Cerebellar cortex (tissue), 1 donor: Measurements from ENCODE around the gene MRAS.
"Not testable (repeated sequence)": the region's sequence is repeated elsewhere in the genome, so short reads cannot be mapped to it uniquely, and the experiment has no call there.

ENCODE experiments used
- DNase-seq: peaks from one replicate; pipeline ENCODE4 v3.0.0-alpha.2; 2015; ENCODE audit warnings: low spot score

Gene MRAS

DNA sequence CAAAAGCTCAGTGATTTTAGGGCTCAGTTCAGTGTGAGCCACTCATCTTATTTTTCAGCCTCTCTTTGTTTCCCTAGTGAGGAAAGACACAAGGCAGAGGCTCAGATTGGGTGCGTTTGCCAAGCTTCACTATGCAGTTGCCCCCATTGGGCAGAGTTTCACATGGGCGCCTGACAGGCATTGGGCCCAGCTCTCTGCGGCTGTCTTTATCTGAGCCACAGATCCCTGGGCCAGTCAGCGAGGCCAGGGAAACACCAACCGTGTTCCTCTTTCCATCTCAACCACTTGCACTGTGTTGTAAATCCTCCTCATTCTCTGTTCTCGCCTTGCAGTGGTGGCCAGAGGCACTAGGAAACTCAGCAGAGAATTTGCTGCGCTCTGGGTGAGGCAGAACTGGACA, 96.9 kb downstream of the MRAS start:
- DNase-seq, result no peak

DNA sequence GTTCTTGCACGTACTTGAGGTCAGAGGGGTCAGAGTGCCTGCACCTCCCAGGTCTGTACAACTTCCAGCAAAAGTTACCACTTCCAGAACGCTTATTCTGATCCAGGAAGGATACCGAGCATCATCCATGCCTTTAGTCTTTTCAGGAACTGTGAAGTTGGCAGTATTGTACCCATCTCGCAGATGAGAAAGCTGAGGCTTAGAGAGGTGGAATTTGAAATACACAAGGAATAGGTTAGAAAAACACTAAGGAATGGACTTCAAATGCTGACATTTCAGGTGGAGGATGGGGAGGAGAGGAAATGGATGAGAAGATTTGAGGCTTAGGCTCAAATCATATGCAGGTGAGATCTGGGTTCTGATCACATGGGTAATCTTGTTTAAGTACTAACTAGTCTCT, 97.3 kb downstream of the MRAS start:
- DNase-seq, result no peak

DNA sequence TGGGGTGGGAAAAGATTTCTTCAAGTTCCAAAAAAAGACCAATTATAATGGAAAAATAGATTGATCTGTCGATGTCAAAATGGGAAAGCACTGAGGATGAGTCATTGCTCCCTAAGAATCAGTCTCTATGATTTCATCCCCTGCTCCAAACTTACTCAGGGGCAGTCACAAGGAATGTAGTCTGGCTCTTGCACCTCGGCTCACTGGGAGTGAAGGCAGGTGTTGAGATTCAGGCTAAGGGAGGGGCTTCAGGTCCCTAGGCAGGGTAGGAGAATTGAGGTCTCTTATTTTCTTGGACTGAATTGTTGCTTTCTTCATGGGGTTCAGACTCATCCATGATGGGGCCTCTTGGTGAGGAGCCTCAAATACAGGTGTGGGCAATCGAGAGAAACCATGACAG, 100.3 kb downstream of the MRAS start:
- DNase-seq, result no peak

DNA sequence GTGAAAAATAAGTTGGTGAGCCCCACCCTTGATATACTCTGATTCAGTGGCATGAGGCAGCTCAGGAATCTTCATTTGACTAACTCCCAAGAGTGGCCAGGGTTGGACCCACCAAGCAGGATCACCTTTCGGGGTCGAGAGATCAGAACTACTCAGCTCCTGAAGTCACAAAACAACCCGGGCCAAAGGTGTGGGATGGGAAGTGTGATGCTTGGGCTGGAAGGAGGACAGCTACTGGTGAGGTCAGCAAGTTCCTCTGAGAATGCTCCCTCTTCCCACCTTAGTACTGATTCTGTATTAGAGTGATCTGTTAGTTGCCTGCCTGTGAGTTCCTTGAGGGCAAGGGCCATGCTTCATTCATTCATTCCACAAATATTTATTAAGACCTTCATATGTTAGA, 101.1 kb downstream of the MRAS start:
- no peak for DNase-seq

DNA sequence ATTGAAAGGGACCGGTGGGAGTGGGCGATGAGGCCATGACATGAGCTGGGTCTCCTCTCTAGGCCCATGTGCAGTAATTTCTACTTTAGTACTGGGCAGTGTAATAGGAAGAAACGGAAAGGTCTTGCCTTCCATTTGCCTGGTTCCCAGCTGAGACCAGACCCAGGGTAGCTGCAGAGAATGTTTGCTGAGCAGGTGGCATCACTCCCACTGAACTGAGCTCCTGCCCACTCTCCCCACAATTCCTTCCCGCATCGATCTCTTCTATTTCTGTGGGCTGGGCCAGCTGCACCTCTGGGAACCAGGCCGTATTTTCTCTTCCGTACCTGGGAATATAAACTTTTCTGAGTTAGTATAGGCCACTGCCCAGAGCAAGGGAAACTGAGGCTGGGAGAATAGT, 101.8 kb downstream of the MRAS start:
- DNase-seq, result no peak

DNA sequence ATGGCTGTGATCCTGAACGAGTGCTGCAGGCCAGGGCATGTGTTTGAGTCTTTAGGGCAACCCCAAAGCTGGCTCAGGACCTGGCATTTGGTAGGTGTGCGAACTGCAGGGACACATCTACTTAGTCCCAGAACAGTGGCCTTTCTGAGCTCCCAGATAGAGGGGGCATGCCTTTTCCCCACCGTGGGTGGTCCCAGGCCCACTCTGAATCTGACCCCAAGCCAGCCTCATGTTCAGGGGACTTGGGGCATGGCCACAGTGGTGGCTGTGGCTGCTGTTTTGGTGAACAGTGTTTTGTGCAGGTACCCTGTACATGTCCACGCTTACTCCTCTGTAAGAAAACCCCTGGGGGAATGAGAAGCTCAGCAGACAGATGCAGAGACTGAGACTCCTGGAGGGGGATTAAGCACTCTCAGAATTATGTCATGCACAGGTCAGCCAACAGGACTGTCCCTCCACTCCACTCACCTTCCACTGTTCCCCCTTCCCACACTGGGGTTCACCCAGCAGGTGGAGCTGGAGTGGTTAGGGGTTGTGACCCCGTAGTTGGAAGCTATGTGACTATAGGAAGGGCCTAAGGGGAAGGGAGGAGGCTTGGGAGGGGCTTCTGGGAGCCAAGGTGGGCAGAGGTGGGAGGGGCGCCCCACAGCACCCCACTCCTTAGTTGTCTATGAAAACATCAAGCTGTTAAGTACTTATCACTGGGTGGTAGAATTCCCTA, 102.5 kb downstream of the MRAS start:
- DNase-seq, result no peak

DNA sequence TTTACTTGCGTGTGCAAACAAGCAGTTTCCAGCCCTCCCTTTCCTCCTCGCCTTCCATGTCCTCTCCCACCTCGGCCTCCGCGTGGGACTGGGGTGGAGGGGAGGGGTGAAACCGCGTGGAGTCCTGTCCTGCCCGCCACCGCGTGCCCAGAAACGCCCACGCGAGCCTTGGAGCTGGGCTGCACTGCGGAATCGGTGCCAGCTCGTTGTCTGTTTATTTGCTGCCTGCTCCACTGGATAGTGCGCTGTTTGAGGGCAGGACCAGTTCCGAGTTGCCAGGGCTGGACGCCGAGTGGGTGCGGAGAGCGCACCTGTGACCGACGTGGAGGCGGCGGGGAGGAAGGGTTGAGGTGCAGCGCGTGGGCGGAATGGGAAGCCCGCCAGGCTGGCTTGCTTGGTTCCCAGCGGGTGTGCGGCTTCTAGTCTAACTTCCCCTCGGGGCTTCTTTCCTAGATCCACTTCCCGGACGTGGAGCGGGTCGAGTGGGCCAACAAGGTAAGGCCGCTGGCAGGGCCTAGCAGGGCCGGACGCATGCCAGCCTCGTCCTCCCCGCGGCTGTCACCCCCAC, 103.3 kb downstream of the MRAS start:
- no peak for DNase-seq

DNA sequence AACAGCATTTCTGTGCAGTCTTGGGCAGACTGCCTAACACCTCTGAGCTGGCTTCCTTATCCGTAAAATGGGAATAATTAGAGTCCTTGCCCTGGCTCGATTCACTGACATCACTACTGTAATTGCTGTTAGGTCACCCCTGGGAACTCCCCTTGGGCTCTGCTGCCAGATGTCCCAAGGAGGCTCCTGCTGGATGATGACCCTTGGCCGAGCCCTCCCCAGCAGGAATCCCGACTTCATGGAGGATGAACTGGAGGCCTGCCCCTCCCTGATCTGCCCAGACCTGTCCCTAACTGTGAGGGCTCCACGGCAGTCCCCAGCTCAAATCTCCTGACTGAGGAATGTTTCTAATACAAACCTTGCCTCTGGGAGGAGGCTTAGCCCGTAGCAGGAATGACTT, 104.1 kb downstream of the MRAS start:
- no peak for DNase-seq

DNA sequence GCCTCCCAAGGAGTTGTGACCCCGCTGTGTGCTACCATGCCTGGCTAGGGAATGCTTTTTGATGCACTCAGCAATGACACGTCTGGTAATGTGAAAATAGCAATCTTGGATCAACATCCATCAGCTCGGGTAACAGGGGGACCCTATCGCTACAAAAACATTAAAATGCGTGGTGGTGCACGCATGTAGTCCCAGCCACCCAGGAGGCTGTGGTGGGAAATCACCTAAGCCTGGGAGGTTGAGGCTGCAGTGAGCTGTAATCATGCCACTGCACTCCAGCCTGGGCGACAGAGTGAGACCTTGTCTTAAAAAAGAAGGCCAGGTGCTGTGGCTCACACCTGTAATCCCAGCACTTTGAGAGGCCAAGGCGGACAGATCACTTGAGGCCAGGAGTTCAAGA, 105.6 kb downstream of the MRAS start:
- DNase-seq, result not testable (repeated sequence)
